Left ventricle myocardium inferior (tissue), 1 donor: ENCODE data around the gene COL4A2. TPM values are rescaled to one million over a fixed set of nuclear protein-coding genes. Genes with fewer than 3 reads are reported as not detected.

Experiments
- DNase-seq: peaks from one replicate; pipeline ENCODE4 v3.0.0-alpha.2; 2020
- H3K27ac ChIP-seq: fragments of 200-600 bp; replicated peaks from 2 replicates; pipeline ENCODE4 v1.8.0; 2021
- H3K27me3 ChIP-seq: fragments of 200-600 bp; 2 replicates; pipeline ENCODE4 v1.8.0; 2021; ENCODE audit warnings: low read depth
- H3K36me3 ChIP-seq: fragments of 200-600 bp; 2 replicates; pipeline ENCODE4 v1.8.0; 2021
- H3K4me1 ChIP-seq: fragments of 200-600 bp; 2 replicates; pipeline ENCODE4 v1.8.0; 2021
- H3K4me3 ChIP-seq: fragments of 200-600 bp; 2 replicates; pipeline ENCODE4 v1.8.0; 2021; ENCODE audit warnings: mild to moderate bottlenecking, moderate library complexity
- H3K9me3 ChIP-seq: fragments of 200-600 bp; replicated peaks from 2 replicates; pipeline ENCODE4 v1.8.0; 2021
- CTCF ChIP-seq: fragments of 200-600 bp; IDR thresholded peaks from 2 replicates; pipeline ENCODE4 v1.8.0; 2021; ENCODE audit warnings: antibody characterized with exemption, mild to moderate bottlenecking, borderline replicate concordance
- intact Hi-C: fragments of 100-400 bp; cut with micrococcal nuclease; formaldehyde crosslinking; loops from one replicate; pipeline ENCODE4 v1.11.0; 2022
- total RNA-seq: library from RNA; stranded (reverse); fragmentation: NEBNext Ultra II Directional; extraction: Animal tissue kit (Norgen Biotek cat#: 25700); gene quantifications from one replicate; pipeline ENCODE4 v1.2.1, GENCODE V29; 2021
- donor health status: DM: no; HTN: yes; CAD: no; lungs with severe emphysema.

Gene COL4A2
- total RNA-seq, 1 donor from 2014 or later, result 117 TPM

DNA sequence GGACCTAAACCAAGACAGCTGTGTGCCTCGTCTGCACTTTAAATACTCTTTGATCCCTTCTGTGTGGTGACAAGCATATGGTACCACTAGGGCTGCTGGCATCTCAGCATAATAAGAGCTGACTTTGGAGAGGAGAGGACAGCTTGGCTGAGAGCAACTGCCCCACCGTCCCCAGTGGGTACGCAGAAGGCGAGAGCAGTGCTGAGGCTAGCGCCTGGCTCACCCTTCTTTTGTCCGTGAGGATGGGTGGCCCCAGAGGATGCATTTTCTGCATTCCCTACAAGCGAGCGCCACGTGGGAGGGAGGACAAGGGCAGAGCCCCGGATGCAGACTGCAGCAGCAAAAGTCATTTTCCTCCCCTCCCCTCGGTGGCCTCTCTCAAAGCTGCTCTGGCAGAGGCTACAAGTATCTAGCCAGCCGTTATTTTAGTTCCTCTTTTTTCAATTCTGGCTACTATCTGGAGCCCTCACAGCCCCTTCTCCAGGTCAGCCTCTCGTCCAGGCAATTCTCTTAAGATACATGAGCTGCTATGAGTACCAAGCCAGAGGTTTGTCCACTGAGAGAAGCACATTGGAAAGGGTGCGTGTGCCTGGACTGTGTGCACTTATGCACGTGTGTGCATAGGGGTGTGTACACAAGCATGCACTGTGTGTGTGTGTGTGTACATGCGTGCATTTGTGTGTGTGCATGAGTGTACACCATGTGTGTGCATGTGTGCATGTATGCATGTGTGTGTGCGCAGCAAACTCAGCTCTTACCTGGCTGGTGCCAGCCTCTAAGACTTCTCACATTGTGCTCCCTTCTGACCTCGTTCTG lies 203.1 kb downstream of the COL4A2 start:
- Histone ChIP-seq H3K27ac (peak overlapping the region; percentile 92), H3K4me3 (no peak overlapping the region), H3K9me3 (no peaks in the 10 kb centered on the region), H3K4me1 (peaks cover 46% of the 10 kb centered on the region), H3K27me3 (no peaks in the 10 kb centered on the region), H3K36me3 (peaks cover 79% of the 10 kb centered on the region)
- no peak for TF ChIP-seq CTCF
- intact Hi-C loops, result no loop called here
- peak; percentile 48 for DNase-seq

GRCh38 chr13:110511509-110512181 lies 204.6 kb downstream of the COL4A2 start:
- Histone ChIP-seq H3K27me3 (no peaks in the 10 kb centered on the region), H3K4me1 (peaks cover 41% of the 10 kb centered on the region), H3K4me3 (no peak overlapping the region), H3K27ac (no peak overlapping the region), H3K9me3 (no peaks in the 10 kb centered on the region), H3K36me3 (peaks cover 67% of the 10 kb centered on the region)
- TF ChIP-seq CTCF, result no peak
- DNase-seq, result no peak
- intact Hi-C loops, result no loop called here

DNA sequence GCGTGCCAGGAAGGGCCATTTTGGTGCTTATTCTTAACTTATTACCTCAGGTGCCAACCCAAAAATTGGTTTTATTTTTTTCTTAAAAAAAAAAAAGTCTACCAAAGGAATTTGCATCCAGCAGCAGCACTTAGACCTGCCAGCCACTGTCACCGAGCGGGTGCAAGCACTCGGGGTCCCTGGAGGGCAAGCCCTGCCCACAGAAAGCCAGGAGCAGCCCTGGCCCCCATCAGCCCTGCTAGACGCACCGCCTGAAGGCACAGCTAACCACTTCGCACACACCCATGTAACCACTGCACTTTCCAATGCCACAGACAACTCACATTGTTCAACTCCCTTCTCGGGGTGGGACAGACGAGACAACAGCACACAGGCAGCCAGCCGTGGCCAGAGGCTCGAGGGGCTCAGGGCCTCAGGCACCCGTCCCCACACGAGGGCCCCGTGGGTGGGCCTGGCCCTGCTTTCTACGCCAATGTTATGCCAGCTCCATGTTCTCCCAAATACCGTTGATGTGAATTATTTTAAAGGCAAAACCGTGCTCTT lies 205.2 kb downstream of the COL4A2 start:
- no peak for DNase-seq
- no peak overlapping the region for H3K4me3 ChIP-seq
- H3K9me3 ChIP-seq, result no peaks in the 10 kb centered on the region
- H3K4me1 ChIP-seq, result peaks cover 36% of the 10 kb centered on the region
- no peak for TF ChIP-seq CTCF
- intact Hi-C loops, result no loop called here
- H3K36me3 ChIP-seq, result peaks cover 62% of the 10 kb centered on the region
- no peaks in the 10 kb centered on the region for H3K27me3 ChIP-seq
- H3K27ac ChIP-seq, result no peak overlapping the region

DNA sequence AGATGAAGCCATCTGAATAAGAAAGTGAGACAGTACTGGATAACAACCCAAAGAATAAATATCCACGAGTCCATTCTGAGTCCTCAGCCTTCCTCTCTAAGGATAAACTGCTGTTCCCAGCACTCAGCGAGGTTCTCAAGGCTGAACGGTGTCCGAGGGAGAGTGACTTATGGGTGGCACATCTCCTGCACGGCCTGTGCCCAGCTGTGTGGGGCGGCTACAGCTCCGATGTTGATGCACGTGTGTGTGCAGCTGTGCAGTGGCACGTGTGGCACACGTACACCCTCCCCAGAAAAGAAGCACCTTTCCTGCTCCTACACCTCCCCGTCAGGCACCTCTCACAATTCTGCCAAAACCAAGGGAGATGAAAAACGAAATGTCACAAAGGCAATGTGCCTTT lies 209.4 kb downstream of the COL4A2 start:
- Histone ChIP-seq H3K4me3 (no peak overlapping the region), H3K27me3 (no peaks in the 10 kb centered on the region), H3K9me3 (no peaks in the 10 kb centered on the region), H3K4me1 (peaks cover 18% of the 10 kb centered on the region), H3K27ac (no peak overlapping the region), H3K36me3 (peaks cover 30% of the 10 kb centered on the region)
- intact Hi-C loops, result no loop called here
- no peak for TF ChIP-seq CTCF
- no peak for DNase-seq

- H3K27ac ChIP-seq, result no peak overlapping the region
Observed at GRCh38 chr13:110517505-110518225, 210.6 kb downstream of the COL4A2 start.

More at GRCh38 chr13:110517505-110518225, 210.6 kb downstream of the COL4A2 start:
- H3K27me3 ChIP-seq, result no peaks in the 10 kb centered on the region
- DNase-seq, result no peak
- no peaks in the 10 kb centered on the region for H3K9me3 ChIP-seq
- peaks cover 18% of the 10 kb centered on the region for H3K36me3 ChIP-seq
- no peak overlapping the region for H3K4me3 ChIP-seq
- intact Hi-C loops, result no loop called here
- peaks cover 27% of the 10 kb centered on the region for H3K4me1 ChIP-seq
- no peak for TF ChIP-seq CTCF
